ENCODE results near the gene NUFIP1.

- TF ChIP-seq, protein P1, sequence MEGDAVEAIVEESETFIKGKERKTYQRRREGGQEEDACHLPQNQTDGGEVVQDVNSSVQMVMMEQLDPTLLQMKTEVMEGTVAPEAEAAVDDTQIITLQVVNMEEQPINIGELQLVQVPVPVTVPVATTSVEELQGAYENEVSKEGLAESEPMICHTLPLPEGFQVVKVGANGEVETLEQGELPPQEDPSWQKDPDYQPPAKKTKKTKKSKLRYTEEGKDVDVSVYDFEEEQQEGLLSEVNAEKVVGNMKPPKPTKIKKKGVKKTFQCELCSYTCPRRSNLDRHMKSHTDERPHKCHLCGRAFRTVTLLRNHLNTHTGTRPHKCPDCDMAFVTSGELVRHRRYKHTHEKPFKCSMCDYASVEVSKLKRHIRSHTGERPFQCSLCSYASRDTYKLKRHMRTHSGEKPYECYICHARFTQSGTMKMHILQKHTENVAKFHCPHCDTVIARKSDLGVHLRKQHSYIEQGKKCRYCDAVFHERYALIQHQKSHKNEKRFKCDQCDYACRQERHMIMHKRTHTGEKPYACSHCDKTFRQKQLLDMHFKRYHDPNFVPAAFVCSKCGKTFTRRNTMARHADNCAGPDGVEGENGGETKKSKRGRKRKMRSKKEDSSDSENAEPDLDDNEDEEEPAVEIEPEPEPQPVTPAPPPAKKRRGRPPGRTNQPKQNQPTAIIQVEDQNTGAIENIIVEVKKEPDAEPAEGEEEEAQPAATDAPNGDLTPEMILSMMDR (conservative IDR thresholded peaks at IDR 0.05; ENCODE audit: low read length), result no peak
- no peak for TF ChIP-seq EZH2phosphoT487 (IDR thresholded peaks at IDR 0.05; ENCODE audit: borderline replicate concordance)
These were observed 21.9 kb upstream of the NUFIP1 start for GRCh38 chr13:45011198-45011597.
